Anterior cingulate cortex (tissue), 58 donors: ENCODE results near the gene ASTL.
A peak's percentile ranks its signal among the peaks of the same experiment; 100 is the strongest.

Experiments
- DNase-seq, 58 donors: peaks; one replicate each; lab custom pipeline; 2025; lab: John Stamatoyannopoulos, UW

The ASTL gene

GRCh38 chr2:96115631-96116423, 22.5 kb downstream of the ASTL start:
- no peak for DNase-seq

- DNase-seq, result no peak
Observed at GRCh38 chr2:96114903-96115581, 23.3 kb downstream of the ASTL start.

GRCh38 chr2:96114546-96114902, 23.8 kb downstream of the ASTL start:
- DNase-seq, result no peak

GRCh38 chr2:96113951-96114350, 24.4 kb downstream of the ASTL start:
- peak in 1 of 58 donors; percentile 13 for DNase-seq

- DNase-seq, result no peak
Observed at GRCh38 chr2:96113367-96113677, 25.0 kb downstream of the ASTL start.

- DNase-seq, result no peak
Observed at GRCh38 chr2:96112501-96113366, 25.6 kb downstream of the ASTL start.

GRCh38 chr2:96111823-96112500, 26.3 kb downstream of the ASTL start:
- no peak for DNase-seq

- DNase-seq, result no peak
Observed at GRCh38 chr2:96111257-96111640, 27.1 kb downstream of the ASTL start.

GRCh38 chr2:96110621-96111256, 27.6 kb downstream of the ASTL start:
- no peak for DNase-seq

- DNase-seq, result no peak
Observed at GRCh38 chr2:96109931-96110511, 28.3 kb downstream of the ASTL start.

- no peak for DNase-seq
Observed at GRCh38 chr2:96109361-96109680, 29.0 kb downstream of the ASTL start.

GRCh38 chr2:96108541-96109360, 29.6 kb downstream of the ASTL start:
- DNase-seq, result no peak

- no peak for DNase-seq
Observed at GRCh38 chr2:96108151-96108540, 30.2 kb downstream of the ASTL start.

GRCh38 chr2:96107708-96108065, 30.6 kb downstream of the ASTL start:
- DNase-seq, result no peak

- DNase-seq, result no peak
Observed at GRCh38 chr2:96106991-96107707, 31.2 kb downstream of the ASTL start.

GRCh38 chr2:96105994-96106715, 32.1 kb downstream of the ASTL start:
- no peak for DNase-seq

- DNase-seq, result no peak
Observed at GRCh38 chr2:96105152-96105915, 33.0 kb downstream of the ASTL start.
